Neural cell (in vitro differentiated cells): ENCODE measurements around the gene CNTNAP2. TPM values are rescaled to one million over a fixed set of nuclear protein-coding genes. Genes with fewer than 3 reads are reported as not detected.

ENCODE experiments used
- H2AFZ ChIP-seq: fragments of 200-600, 300-800 bp; sonication (generic), shearing (Covaris generic); 2 replicates; pipeline ENCODE4 v1.6.0; 2014; ENCODE audit warnings: low read depth, mild to moderate bottlenecking, antibody characterized with exemption, low read length, moderate library complexity
- H3F3A ChIP-seq: fragments of 200-600 bp; shearing (Covaris generic); 2 replicates; pipeline ENCODE4 v1.6.1; 2016; ENCODE audit warnings: mild to moderate bottlenecking, moderate library complexity, mixed read lengths, antibody characterized with exemption, low read length; ENCODE audit not compliant: insufficient read depth, poor library complexity, severe bottlenecking
- H3K27ac ChIP-seq: fragments of 200-600, 300-800 bp; sonication (generic), shearing (Covaris generic); 2 replicates; pipeline ENCODE4 v1.5.1; 2014; ENCODE audit warnings: mild to moderate bottlenecking, low read length, moderate library complexity
- H3K27me3 ChIP-seq: fragments of 300-800, 200-600 bp; sonication (generic), shearing (Covaris generic); 2 replicates; pipeline ENCODE4 v1.6.0; 2014; ENCODE audit warnings: mild to moderate bottlenecking, low read depth, low read length, moderate library complexity; ENCODE audit not compliant: insufficient read depth
- H3K36me3 ChIP-seq: fragments of 300-800, 200-600 bp; sonication (generic), shearing (Covaris generic); 2 replicates; pipeline ENCODE4 v1.5.1; 2014; ENCODE audit warnings: mild to moderate bottlenecking, antibody characterized with exemption, low read length, moderate library complexity; ENCODE audit not compliant: insufficient read depth
- H3K4me2 ChIP-seq: fragments of 300-800, 200-600 bp; sonication (generic), shearing (Covaris generic); 2 replicates; pipeline ENCODE4 v1.6.0; 2014; ENCODE audit warnings: mild to moderate bottlenecking, low read length
- H3K4me3 ChIP-seq: fragments of 300-800, 200-600 bp; sonication (generic), shearing (Covaris generic); 2 replicates; pipeline ENCODE4 v1.5.1; 2014; ENCODE audit warnings: mild to moderate bottlenecking, low read length, moderate library complexity
- H3K79me2 ChIP-seq: fragments of 200-600 bp; shearing (Covaris generic); replicated peaks from 2 replicates; pipeline ENCODE4 v1.6.0; 2014; ENCODE audit warnings: mild to moderate bottlenecking, low read length, moderate library complexity; ENCODE audit not compliant: insufficient read depth
- H3K9ac ChIP-seq: fragments of 300-800, 200-600 bp; sonication (generic), shearing (Covaris generic); 2 replicates; pipeline ENCODE4 v1.6.1; 2016; ENCODE audit warnings: mild to moderate bottlenecking, low read length, mixed read lengths
- H3K9me2 ChIP-seq: fragments of 200-600 bp; shearing (Covaris generic); 2 replicates; pipeline ENCODE4 v1.6.1; 2016; ENCODE audit warnings: mild to moderate bottlenecking, low read length, mixed read lengths; ENCODE audit not compliant: insufficient read depth
- H3K9me3 ChIP-seq: fragments of 200-600, 300-800 bp; sonication (generic), shearing (Covaris generic); 2 replicates; pipeline ENCODE4 v1.6.1; 2016; ENCODE audit warnings: mild to moderate bottlenecking, mixed run types, low read length, moderate library complexity, mixed read lengths
- H4K20me1 ChIP-seq: fragments of 200-600 bp; shearing (Covaris generic); 2 replicates; pipeline ENCODE4 v1.6.1; 2016; ENCODE audit warnings: mild to moderate bottlenecking, mixed run types; ENCODE audit not compliant: insufficient read depth
- EP300 ChIP-seq: fragments of 450-650 bp; conservative IDR thresholded peaks from 2 replicates; pipeline ENCODE4 v1.6.1; 2014; ENCODE audit warnings: antibody characterized with exemption, mild to moderate bottlenecking, moderate library complexity; ENCODE audit not compliant: poor library complexity, severe bottlenecking
- EZH2 ChIP-seq: fragments of 200-600, 300-800 bp; shearing (Covaris generic), sonication (generic); IDR thresholded peaks from 2 replicates; pipeline ENCODE4 v1.6.1; 2014; ENCODE audit warnings: antibody characterized with exemption, low read length, borderline replicate concordance, mild to moderate bottlenecking; ENCODE audit not compliant: insufficient read depth, poor library complexity, severe bottlenecking
- MXI1 ChIP-seq: fragments of 450-650 bp; conservative IDR thresholded peaks from 2 replicates; pipeline ENCODE4 v1.6.1; 2014; ENCODE audit warnings: antibody characterized with exemption, mild to moderate bottlenecking; ENCODE audit not compliant: poor library complexity, severe bottlenecking
- POLR2AphosphoS5 ChIP-seq: IDR thresholded peaks from 2 replicates; pipeline ENCODE4 v1.6.1; 2012
- SMC3 ChIP-seq: fragments of 450-650 bp; conservative IDR thresholded peaks from 2 replicates; pipeline ENCODE4 v1.6.1; 2014; ENCODE audit warnings: antibody characterized with exemption, mild to moderate bottlenecking, moderate library complexity; ENCODE audit not compliant: poor library complexity
- polyA plus RNA-seq: library from polyadenylated mRNA; depleted of rRNA; stranded (reverse); fragments of >200 nt; gene quantifications from 2 replicates; pipeline ENCODE4 v1.2.3, GENCODE V29; 2014
- TF ChIP-seq, protein P1 (sequence below): fragments of 450-650 bp; IDR thresholded peaks from 2 replicates; pipeline ENCODE4 v1.5.1; 2014; ENCODE audit warnings: antibody characterized with exemption, mild to moderate bottlenecking, moderate library complexity; ENCODE audit not compliant: poor library complexity, severe bottlenecking
- TF ChIP-seq, protein P2 (sequence below): IDR thresholded peaks from 2 replicates; pipeline ENCODE4 v1.6.1; 2012; ENCODE audit warnings: borderline replicate concordance

CNTNAP2 gene
- polyA plus RNA-seq, 1 donor from 2014 or later: 276 TPM

DNA sequence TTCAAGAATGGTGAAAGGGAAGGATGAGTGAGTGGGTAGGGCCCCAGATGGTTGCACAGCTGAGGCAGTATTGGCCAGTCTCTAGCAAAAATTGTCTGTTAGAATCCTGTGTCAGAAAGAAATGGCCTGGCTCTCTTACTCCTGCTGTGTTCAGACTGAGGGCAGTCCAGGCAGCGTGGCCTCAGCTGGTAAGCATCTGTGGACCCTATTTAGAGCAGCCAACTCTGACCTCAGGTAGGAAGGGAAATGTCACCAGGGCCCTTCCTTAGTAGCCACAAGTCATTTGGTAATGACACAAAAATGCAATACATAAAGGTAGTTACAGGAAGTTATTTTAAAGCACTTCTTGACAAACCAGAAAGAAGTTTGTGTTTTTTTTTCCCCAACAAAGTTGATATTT lies 1194.7 kb downstream of the CNTNAP2 start:
- Histone ChIP-seq H3K27me3 (no peaks in the 10 kb centered on the region), H3K79me2 (no peaks in the 10 kb centered on the region), H3K9me2 (no peaks in the 10 kb centered on the region), H3K9ac (no peak overlapping the region), H2AFZ (no peak overlapping the region), H4K20me1 (no peaks in the 10 kb centered on the region), H3K4me2 (no peak overlapping the region), H3K4me3 (no peak overlapping the region), H3K27ac (no peak overlapping the region), H3K36me3 (no peaks in the 10 kb centered on the region), H3F3A (no peaks in the 10 kb centered on the region), H3K9me3 (no peaks in the 10 kb centered on the region)
- TF ChIP-seq MXI1: no peak
- TF ChIP-seq, protein P1, sequence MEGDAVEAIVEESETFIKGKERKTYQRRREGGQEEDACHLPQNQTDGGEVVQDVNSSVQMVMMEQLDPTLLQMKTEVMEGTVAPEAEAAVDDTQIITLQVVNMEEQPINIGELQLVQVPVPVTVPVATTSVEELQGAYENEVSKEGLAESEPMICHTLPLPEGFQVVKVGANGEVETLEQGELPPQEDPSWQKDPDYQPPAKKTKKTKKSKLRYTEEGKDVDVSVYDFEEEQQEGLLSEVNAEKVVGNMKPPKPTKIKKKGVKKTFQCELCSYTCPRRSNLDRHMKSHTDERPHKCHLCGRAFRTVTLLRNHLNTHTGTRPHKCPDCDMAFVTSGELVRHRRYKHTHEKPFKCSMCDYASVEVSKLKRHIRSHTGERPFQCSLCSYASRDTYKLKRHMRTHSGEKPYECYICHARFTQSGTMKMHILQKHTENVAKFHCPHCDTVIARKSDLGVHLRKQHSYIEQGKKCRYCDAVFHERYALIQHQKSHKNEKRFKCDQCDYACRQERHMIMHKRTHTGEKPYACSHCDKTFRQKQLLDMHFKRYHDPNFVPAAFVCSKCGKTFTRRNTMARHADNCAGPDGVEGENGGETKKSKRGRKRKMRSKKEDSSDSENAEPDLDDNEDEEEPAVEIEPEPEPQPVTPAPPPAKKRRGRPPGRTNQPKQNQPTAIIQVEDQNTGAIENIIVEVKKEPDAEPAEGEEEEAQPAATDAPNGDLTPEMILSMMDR: no peak
- TF ChIP-seq EP300: no peak
- TF ChIP-seq EZH2: no peak
- TF ChIP-seq SMC3: no peak
- no peak for TF ChIP-seq POLR2AphosphoS5
- TF ChIP-seq, protein P2, sequence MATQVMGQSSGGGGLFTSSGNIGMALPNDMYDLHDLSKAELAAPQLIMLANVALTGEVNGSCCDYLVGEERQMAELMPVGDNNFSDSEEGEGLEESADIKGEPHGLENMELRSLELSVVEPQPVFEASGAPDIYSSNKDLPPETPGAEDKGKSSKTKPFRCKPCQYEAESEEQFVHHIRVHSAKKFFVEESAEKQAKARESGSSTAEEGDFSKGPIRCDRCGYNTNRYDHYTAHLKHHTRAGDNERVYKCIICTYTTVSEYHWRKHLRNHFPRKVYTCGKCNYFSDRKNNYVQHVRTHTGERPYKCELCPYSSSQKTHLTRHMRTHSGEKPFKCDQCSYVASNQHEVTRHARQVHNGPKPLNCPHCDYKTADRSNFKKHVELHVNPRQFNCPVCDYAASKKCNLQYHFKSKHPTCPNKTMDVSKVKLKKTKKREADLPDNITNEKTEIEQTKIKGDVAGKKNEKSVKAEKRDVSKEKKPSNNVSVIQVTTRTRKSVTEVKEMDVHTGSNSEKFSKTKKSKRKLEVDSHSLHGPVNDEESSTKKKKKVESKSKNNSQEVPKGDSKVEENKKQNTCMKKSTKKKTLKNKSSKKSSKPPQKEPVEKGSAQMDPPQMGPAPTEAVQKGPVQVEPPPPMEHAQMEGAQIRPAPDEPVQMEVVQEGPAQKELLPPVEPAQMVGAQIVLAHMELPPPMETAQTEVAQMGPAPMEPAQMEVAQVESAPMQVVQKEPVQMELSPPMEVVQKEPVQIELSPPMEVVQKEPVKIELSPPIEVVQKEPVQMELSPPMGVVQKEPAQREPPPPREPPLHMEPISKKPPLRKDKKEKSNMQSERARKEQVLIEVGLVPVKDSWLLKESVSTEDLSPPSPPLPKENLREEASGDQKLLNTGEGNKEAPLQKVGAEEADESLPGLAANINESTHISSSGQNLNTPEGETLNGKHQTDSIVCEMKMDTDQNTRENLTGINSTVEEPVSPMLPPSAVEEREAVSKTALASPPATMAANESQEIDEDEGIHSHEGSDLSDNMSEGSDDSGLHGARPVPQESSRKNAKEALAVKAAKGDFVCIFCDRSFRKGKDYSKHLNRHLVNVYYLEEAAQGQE: no peak

DNA sequence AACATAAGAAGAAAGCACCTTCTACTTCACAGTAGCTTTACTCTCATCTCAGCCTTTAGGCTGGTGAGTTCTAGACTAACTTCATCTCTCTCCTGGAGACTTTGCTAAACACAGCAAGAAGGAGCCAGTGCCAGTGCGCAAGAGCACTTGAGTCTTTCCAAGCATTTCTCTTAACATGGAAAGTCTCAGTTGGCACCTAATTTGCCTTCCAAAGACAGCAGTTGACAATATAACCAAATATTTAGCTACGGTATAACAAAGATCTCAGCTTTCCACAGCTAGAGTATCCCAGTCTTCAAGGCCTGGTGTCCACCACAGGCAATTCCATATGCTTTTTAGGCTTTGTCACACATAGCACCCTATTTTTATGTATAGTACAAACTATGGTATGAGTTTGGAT lies 1204.9 kb downstream of the CNTNAP2 start:
- H3K27me3 ChIP-seq: no peaks in the 10 kb centered on the region
- H3K79me2 ChIP-seq: no peaks in the 10 kb centered on the region
- no peaks in the 10 kb centered on the region for H3K9me3 ChIP-seq
- no peaks in the 10 kb centered on the region for H3K36me3 ChIP-seq
- no peaks in the 10 kb centered on the region for H3K9me2 ChIP-seq
- no peaks in the 10 kb centered on the region for H4K20me1 ChIP-seq
- H2AFZ ChIP-seq: no peak overlapping the region
- no peaks in the 10 kb centered on the region for H3F3A ChIP-seq
- H3K9ac ChIP-seq: no peak overlapping the region
- H3K4me2 ChIP-seq: no peak overlapping the region
- no peak overlapping the region for H3K27ac ChIP-seq
- no peak overlapping the region for H3K4me3 ChIP-seq
- TF ChIP-seq, protein P2: no peak
- TF ChIP-seq MXI1 (no peak), POLR2AphosphoS5 (no peak), EP300 (no peak)
